Right ventricle myocardium inferior (tissue), 1 donor: ENCODE measurements around the gene DPH7. TPM values are rescaled to one million over a fixed set of nuclear protein-coding genes. Genes with fewer than 3 reads are reported as not detected.
"Not testable (repeated sequence)": the region's sequence is repeated elsewhere in the genome, so short reads cannot be mapped to it uniquely, and the experiment has no call there.

Source experiments
- ATAC-seq: fragments of 200-7000 bp; cut with Tn5 transposase; one replicate; pipeline ENCODE4 v1.9.1; 2020; ENCODE audit warnings: mild to moderate bottlenecking, moderate library complexity
- DNase-seq: peaks from one replicate; pipeline ENCODE4 v3.0.0; 2021; ENCODE audit errors: missing footprints
- intact Hi-C: fragments of 100-400 bp; cut with DNase I; formaldehyde crosslinking; loops from one replicate; pipeline ENCODE4 v1.11.0; 2022
- total RNA-seq: library from RNA; stranded (reverse); fragmentation: NEBNext Ultra II Directional; extraction: Animal tissue kit (Norgen Biotek cat#: 25700); gene quantifications from one replicate; pipeline ENCODE4 v1.2.1, GENCODE V29; 2021
- donor health status: DM: no; HTN: yes; CAD: no; lungs with severe emphysema.

Gene DPH7
- total RNA-seq, 1 donor from 2014 or later = 17.2 TPM

DNA sequence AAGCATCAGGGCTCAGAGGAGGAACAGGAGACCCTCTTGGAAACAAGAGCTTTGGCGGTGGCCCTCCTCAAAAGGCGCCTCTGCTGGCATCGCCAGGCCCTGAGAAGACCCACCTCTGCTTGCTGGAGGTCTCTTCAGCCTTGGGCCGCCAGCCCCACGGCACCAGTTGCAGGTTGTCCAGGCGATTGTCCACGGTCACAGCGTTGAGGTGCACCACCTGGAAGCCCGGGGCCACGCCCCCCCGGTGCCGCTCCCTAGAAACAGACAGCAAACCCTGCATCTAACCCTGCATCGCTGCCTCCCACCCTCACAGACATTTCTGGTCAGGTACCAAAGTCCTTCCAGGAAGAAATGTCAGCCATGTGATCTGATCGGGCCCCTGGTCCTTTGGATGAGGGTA is 8.1 kb upstream of the DPH7 start:
- intact Hi-C loops = no loop called here
- DNase-seq = no peak

DNA sequence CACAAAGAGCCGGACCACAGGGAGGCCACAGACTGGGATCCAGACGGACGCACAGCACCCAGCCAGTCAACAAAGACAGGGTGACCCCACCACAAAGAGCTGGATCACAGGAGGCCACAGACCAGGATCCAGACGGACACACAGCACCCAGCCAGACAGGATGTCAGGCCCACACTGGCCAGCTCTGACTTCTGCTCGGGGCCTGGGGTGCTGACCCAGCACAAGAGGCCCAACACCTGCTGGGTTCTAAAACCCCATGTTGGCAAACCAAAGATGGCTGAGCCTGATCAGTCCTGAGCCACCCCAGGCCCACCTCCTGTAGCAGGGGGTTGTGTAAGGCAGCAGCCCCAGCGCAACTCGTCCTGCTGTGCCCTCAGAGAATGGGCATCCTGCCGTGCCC is 5.2 kb upstream of the DPH7 start:
- intact Hi-C loops = no loop called here
- ATAC-seq (no peak), DNase-seq (no peak)

More for the DNA sequence above, 8.1 kb upstream of the DPH7 start:
- no peak for ATAC-seq

DNA sequence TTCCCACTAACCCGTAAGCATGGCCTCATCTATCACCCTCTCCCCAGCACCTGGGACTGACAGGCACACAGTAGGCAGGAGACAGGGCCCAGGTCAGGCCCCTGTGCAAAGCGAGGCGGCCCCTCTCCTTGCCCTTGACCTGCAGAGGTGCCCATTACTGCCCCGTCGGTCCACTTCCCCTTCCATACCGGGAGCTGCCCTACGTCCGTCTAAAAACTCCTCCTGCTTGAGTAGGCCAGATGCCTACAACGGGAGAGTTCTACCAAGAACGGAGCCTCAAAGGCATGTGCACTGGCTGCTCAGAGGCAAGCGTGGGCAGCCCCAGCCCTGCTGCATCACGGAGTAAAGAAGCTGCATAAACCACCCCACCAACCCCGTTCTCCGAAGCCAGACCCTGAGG is 4.6 kb upstream of the DPH7 start:
- intact Hi-C loops = no loop called here
- ATAC-seq (no peak), DNase-seq (no peak)

DNA sequence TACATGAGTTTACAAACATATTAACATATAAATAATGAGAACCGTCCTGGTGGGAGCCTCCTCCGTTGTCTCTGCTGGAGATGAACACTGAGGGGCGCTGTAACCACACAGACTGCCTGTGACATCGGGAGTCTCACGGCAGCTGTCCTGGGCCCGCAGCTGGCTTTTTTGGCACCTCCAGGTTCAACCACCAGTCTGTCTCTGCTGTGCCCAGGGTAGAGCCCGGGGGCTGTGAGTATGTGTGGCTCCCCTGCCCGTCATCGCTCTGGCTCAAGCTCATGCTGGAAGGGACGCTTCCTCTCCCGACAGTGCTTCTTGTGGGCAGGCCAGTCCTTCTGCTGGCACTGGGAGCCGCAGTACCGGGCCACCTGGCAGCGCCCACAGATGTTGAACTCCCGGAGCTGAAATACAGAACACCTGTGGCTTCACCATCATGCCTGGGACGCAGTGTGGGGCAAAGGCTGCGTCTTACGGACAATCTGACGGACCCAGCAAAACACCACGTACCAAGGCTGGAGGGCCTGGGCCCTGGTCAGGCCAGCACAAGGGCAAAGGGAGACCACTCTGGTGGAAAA is 3.6 kb upstream of the DPH7 start:
- no peak for ATAC-seq
- DNase-seq = no peak
- intact Hi-C loops = no loop called here

DNA sequence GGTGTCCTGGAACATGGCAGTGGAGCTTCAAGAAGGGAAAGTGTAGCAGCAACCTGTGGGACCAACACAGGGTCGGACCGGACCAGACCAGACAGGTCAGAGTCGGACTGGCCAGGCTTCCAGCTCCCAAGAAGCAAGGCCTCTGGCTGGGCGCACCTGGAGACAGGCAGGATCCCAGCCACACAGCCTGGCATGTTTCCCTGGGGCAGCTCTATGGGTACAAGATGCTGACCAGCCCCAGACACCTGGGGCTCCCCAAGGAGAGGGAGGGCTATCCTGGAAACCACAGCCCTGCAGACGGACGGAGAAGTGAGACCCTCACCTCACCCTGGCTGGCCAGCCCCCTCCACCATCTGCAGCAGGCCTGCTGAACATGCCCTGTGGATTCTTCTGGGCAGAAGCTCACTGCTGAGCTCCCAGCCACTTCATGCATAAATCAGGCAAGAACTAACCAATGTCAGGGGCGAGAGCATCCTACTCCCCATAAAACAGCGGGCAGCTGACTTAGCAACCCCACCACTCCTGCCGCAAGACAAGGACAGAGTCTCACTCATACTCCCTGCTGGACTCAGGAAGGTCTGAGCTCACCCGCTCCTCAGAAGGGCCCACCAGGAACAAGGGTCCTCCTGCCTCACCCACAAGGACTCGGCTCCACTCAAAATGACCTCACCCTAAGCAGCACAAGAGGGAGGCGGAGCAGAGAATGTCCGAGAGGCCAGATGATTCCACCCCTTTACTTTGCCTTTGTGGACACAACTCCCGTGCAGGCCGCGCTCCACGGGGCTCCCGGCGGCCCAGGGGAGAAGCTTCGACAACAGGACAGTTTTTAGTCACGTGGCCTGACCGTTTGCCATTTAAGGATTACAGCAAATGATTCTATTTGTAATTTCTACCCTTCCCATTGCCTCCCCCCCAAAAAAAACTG is 2.9 kb upstream of the DPH7 start:
- ATAC-seq (no peak), DNase-seq (no peak)
- intact Hi-C loops = no loop called here

DNA sequence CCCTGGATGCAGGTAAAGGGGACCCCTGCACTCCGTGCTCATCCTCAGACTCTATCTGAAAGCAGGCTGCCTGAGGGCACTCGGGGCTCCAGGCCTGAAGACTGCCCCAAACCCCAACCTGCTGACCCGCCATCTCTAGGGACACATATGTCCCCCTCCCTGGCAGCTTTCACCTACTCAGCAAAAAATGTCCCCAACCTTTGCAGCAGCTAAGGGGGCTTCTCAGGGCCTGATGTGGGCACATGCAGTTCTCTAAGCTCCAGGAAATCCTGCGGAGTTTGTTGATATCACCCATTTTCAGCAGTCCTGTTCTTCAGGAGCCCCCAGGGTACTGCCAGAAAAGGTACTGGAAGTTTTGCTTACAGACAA is 2.2 kb upstream of the DPH7 start:
- DNase-seq = no peak
- intact Hi-C loops = no loop called here
- no peak for ATAC-seq

DNA sequence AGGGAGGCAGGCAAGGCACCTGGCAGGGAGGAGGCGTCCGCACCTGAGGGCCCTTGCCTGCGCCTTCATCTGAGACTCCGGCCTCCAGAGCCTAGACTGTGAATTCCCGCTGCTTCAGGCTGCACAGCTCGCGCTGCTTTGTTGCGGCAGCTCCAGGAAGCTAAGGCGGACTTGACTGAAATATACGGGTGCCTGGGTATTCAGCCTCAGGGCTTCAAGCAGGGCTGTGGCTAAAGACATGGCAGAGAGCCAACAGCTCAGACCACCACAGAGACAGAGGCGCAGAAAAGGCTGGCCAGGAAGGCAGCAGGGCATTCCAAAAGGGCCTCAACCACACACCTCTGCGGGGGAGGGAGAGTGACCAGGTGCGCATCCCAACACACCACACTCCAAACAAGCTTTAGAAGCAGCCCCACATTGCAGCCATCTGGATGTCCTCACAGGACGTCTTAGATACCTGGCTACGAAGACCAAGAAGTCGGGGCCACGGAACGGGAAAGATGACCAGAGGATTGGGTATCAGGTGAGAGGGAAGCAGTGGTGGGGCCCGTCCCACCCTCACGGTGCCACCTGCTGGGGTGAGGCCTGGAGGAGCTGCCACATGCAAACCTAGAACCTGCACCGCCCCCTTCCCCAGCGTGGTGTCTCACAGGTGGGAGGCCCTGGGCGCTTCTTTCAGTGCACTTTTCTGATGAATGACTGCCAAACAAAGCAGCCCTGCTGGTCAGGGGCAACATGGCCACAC is 1.7 kb upstream of the DPH7 start:
- ATAC-seq (no peak), DNase-seq (no peak)
- intact Hi-C loops = no loop called here

DNA sequence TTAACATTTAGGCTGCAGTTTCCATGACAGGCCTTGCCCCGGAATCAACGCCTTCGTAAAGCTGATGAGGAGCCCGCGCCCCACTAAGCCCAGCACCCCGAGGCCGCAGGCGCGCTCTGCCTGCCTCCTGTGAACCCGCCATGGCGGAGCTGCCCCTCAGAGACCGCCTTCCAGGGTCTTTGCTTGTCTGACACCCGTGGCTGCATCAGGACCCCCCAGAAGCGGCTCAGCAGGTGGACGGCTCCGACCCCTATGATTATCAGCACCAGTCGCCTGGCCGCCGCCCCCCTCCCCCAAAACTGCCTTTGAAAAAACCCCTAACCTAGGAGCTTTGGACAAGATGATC is 507 bp upstream of the DPH7 start:
- intact Hi-C loops = loop anchor here (2.0 kb wide), 1 partner anchor 26 kb away; the partner anchor contains the start of gene ARRDC1
- ATAC-seq = peak; percentile 27
- no peak for DNase-seq

DNA sequence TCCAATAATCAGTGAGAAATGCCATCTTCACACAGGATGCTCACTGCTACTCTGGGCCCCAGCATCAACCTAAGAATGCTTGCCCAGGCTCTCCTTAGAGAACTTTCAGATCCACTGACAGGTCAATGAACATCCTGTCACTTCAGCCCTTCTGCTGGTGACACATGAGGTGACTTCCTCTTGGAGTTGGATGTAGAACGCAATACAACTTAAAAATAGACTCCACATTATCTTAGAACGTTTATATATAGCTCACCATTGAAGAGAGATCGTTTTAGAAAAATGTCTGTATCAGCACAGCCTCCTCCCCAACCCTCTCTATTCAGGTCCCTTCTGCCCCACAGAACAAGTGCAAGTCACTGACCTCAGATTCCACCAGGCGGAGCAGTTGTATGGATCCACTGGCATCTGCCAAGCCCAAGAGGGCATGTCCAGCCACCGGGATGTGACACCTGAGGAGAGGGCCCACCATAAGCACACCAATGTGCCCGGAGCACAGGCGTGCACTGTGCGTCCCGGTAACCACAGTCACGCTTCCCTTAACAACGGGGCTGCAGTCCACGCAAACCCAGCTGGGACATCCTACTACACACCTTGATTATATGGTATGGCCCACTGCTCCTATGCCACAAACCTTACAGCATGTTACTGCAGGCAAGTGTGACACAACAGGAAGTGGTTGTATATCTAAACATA is 2.9 kb downstream of the DPH7 start:
- intact Hi-C loops = no loop called here
- ATAC-seq (peak; percentile 57), DNase-seq (no peak)

DNA sequence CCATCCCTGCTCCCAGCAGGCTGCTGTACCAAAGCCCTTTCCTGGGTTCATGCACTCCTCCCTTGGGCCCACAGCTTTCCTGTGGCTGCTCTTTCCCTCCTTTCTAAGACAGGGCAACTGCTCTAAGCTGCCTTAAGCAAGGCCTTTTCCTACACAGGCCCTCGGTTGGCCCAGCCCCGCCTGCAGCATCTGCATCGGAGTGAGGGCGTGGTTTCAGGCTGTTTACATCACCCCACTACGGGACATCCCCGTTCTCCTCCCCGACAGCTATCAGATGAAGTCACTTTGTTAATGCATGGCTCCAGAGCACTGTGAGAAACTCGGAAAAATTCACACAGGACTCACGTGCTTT is 3.4 kb downstream of the DPH7 start:
- no peak for DNase-seq
- intact Hi-C loops = no loop called here
- no peak for ATAC-seq

DNA sequence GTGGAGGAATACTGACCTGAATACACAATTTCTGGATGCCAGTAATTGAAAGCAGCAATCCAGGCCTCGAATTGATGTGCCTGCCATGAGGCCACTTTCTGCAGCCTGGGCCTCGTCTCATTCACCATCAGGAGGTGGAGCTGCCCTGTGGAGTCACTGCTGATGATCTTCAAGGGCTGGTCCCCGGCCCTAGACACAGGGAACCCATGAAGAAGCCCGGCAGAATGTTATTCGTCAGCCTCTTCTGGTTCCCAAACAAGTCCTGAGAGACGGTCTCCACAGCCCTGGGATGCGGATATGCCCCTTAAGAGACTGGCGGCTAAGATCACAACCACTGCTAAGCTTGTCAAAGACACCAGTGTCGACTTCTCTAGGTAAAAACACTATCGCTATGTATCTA is 4.5 kb downstream of the DPH7 start:
- intact Hi-C loops = no loop called here

DNA sequence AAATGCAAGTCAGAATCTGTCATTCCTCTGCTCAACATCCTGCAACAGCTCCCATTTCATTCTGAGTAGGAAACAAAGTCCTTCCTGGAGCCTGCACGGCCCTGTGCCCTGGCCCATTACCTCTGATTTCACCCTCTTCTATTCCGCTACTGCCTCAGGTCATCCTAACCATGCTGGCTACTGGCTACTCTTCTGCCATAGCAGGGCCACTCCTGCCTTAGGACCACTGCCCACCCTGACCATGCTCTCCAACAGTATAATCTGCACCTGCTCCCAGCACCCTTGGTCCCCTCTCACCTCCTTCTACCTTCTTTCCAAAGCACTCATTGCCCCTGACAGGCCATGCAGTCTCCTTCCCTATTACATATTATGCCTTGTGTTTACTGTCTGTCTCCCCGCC is 8.2 kb downstream of the DPH7 start:
- no peak for DNase-seq
- ATAC-seq = no peak
- intact Hi-C loops = no loop called here

More for the DNA sequence above, 4.5 kb downstream of the DPH7 start:
- DNase-seq = no peak
- ATAC-seq = no peak

DNA sequence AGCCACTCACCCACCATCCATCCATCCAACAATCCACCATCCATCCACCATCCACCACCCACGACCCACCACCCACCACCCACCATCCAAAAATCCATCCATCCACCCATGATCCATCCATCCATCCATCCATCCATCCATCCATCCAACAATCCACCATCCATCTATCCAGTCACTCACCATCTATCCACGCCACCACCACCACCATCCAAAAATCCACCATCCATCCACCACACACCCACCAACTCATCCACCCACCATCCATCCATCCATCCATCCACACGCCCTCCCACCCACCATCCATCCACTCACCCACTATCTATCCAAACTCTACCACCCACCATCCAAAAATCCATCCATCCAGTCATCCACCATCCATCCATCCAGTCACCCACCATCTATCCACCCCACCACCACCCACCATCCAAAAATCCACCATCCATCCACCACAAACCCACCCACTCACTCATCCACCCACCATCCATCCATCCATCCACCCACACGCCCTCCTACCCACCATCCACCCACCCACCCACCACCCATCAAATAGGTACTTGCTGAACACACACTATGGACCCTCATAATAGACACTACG is 9.0 kb downstream of the DPH7 start:
- ATAC-seq (no peak), DNase-seq (no peak)
- intact Hi-C loops = no loop called here

DNA sequence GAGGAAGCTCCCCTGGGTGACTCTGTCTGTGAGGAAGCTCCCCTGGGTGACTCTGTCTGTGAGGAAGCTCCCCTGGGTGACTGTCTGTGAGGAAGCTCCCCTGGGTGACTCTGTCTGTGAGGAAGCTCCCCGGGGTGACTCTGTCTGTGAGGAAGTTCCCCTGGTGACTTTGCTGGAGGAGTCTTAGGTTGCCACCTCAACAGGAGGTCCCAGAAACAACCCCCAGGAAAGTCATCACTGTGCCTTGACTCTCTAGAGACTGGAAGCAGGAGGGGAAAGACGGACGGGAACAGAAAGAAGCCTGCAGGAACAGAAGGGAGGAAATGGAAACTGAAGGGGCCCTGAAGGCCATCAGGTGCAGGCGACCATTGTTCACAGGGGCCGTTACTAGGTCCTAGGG is 10.3 kb downstream of the DPH7 start:
- intact Hi-C loops, ATAC-seq, DNase-seq: not testable (repeated sequence)

DNA sequence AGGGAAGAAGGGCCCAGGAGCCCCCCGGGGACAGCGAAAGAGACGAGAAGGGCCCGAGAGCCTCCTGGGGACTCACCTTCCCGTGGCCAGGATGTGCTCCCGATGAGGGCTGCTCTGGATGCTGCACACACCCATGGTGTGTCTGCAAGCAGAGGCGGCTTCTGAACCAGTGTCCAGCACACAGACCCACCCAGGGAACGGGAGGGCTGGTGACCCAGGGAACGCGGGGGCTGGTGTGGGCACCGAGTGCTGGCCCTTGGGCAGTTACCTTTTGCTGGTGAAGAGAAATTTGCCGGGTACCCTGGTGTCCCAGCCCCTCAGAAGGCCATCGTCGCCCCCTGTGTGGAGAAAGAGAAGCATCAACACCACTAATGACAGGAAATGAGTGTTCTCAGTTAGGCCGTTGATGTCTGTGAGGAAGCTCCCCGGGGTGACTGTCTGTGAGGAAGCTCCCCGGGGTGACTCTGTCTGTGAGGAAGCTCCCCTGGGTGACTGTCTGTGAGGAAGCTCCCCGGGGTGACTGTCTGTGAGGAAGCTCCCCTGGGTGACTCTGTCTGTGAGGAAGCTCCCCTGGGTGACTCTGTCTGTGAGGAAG is 13.8 kb downstream of the DPH7 start:
- no peak for ATAC-seq

DNA sequence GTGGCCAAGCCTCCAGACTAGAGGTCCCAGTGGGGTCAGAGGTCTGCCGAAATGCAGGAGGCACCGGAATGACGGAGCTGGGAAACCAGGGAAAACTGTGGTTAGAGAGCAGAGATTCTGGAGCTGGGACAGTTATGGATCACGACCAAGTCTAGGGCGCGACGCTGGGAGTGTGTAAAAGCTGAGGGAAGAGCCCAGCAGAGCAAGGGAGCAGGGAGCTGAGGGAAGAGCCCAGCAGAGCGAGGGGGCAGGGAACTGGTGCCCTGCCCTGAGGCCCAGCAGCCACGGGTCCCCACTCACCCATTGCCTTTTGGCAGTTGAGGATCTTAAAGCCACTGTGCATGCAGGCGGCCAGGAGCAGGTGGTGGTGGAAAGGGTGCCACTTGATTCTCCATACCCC is 14.6 kb downstream of the DPH7 start:
- no peak for ATAC-seq
- DNase-seq = no peak
- intact Hi-C loops = no loop called here

More for the DNA sequence above, 13.8 kb downstream of the DPH7 start:
- DNase-seq = no peak
- intact Hi-C loops = no loop called here

DNA sequence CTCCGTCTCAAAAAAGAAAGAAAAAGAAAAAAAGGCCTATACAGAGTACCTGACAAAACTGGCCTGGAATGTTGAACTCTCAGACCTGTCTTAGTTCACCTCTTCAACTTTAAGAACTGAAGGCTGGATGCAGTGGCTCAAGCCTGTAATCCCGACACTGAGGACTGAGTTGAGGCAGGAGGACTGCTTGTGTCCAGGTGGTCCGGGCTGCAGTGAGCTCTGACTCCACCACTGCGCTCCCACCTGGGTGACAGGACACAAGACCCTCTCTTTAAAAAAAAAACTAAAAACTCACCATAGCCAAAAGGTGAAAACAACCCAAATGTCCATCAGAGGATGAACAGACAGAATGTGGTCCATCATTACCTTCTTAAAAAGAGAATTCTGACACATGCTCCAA is 20.6 kb downstream of the DPH7 start:
- DNase-seq = no peak
- ATAC-seq = no peak
- intact Hi-C loops = no loop called here

DNA sequence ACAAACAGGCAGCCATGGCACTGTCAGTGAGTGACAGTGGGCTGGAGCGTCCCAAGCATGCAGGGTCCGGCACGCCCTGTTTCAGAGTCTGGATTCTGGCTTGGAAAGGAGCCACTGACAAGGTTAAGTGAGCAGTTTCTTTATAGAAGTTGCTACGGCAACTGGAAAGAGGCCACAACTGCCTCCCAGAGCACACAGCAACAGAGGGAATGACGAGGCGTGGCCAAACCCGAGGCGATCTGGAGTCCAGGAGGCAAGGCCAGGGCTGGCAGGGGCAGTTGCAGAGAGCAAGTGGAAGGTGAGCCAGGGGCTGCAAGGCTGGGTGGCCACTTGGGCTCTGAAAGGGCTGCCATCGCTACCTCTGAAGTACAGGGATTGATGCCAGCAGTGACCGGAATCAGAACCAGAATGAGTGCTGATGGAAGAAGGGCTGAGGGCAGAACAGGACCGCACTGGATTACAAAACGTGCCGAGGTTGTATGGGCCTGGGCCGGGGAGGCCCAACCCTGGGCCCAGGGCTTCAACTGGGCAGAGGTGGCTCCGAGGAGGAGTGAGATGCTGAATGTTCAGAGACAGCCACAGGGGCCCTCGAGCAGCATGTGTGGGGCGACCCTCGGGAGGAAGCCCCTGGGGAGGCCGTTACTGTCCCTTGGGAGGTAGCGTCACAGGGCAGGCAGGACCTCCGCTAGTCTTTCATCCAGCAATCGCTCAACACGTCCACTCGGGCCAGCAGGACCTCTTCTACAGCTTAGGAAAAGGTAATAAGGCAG is 22.5 kb downstream of the DPH7 start:
- intact Hi-C loops = no loop called here
- peak; percentile 20 for ATAC-seq
- no peak for DNase-seq
